HT1080 (cell line): ENCODE measurements around the gene CHST7. TPM values are rescaled to one million over a fixed set of nuclear protein-coding genes. Genes with fewer than 3 reads are reported as not detected.

Experiments
- DNase-seq: peaks from one replicate; pipeline ENCODE4 v3.0.0-alpha.2; 2015; ENCODE audit warnings: low read depth
- small RNA-seq: library from RNA; depleted of rRNA; stranded (forward); fragments of <200 nt; gene quantifications from one replicate; pipeline ENCODE3, GENCODE V24; 2014
- total RNA-seq: library from RNA; depleted of rRNA; stranded (reverse); fragments of >200 nt; shearing (Covaris generic); gene quantifications from 2 replicates; pipeline ENCODE4 v1.2.3, GENCODE V29; 2014; rRNA removed

CHST7 gene
- total RNA-seq, 1 experiment from 2014 or later: 0.40 TPM

- no peak for DNase-seq
Measured at GRCh38 chrX:46645614-46646013, 72.0 kb downstream of the CHST7 start.

GRCh38 chrX:46647251-46647650, 73.7 kb downstream of the CHST7 start:
- DNase-seq: no peak

Small RNA genes within 50 kb of the gene (small RNA-seq; reads per million reads assigned to genes)
- not detected for gene RF00017

Other genes starting within 250 kb of the CHST7 start
- 1.8 and 4.3 TPM in 2 replicates for gene ZNF674, start 28.3 kb upstream of the CHST7 start, total RNA-seq
- 18.4 and 22.8 TPM in 2 replicates for gene SLC9A7, start 185.4 kb downstream of the CHST7 start, total RNA-seq